HG03108 (cell line): Measurements from ENCODE around the gene NR2F1.

Experiments
- ATAC-seq: cut with Tn5 transposase; IDR thresholded peaks from one replicate; pipeline ENCODE4 v1.9.1; 2021; ENCODE audit warnings: moderate library complexity; ENCODE audit not compliant: unreplicated experiment

Gene NR2F1

GRCh38 chr5:93577854-93578812 is 4.9 kb upstream of the NR2F1 start:
- ATAC-seq, result no peak

GRCh38 chr5:93578813-93579691 is 4.0 kb upstream of the NR2F1 start:
- ATAC-seq, result no peak

- ATAC-seq, result no peak
Measured at GRCh38 chr5:93579692-93580062, 3.3 kb upstream of the NR2F1 start.

- ATAC-seq, result no peak
Measured at GRCh38 chr5:93580063-93580926, 2.7 kb upstream of the NR2F1 start.

- peak; percentile 13 for ATAC-seq
Measured at GRCh38 chr5:93580927-93581445, 2.0 kb upstream of the NR2F1 start, which contains the start of gene NR2F1-AS1. NR2F1-AS1 (minus strand) TSS chr5:93581219.

GRCh38 chr5:93582167-93582462 is 907 bp upstream of the NR2F1 start:
- no peak for ATAC-seq

- ATAC-seq, result no peak
Measured at GRCh38 chr5:93583439-93583767, 381 bp downstream of the NR2F1 start.

- ATAC-seq, result no peak
Measured at GRCh38 chr5:93583768-93584595, 960 bp downstream of the NR2F1 start.

GRCh38 chr5:93584596-93585040 is 1.6 kb downstream of the NR2F1 start:
- no peak for ATAC-seq

GRCh38 chr5:93585041-93585766 is 2.2 kb downstream of the NR2F1 start:
- no peak for ATAC-seq

- ATAC-seq, result no peak
Measured at GRCh38 chr5:93585767-93586385, 2.9 kb downstream of the NR2F1 start.

GRCh38 chr5:93586736-93587596 is 3.9 kb downstream of the NR2F1 start:
- no peak for ATAC-seq

GRCh38 chr5:93587597-93588351 is 4.8 kb downstream of the NR2F1 start:
- ATAC-seq, result no peak

GRCh38 chr5:93588352-93589151 is 5.5 kb downstream of the NR2F1 start:
- no peak for ATAC-seq

- ATAC-seq, result no peak
Measured at GRCh38 chr5:93589152-93589828, 6.3 kb downstream of the NR2F1 start.

- no peak for ATAC-seq
Measured at GRCh38 chr5:93589829-93590215, 6.8 kb downstream of the NR2F1 start.
